Colonic mucosa (tissue), 4 donors: ENCODE data around the gene RAPGEF4. TPM values are rescaled to one million over a fixed set of nuclear protein-coding genes. Genes with fewer than 3 reads are reported as not detected.

Source experiments
- DNase-seq: peaks from one replicate; pipeline ENCODE4 v3.0.0-alpha.2; 2020
- H3K27ac ChIP-seq: fragments of 200-600 bp; one replicate; pipeline ENCODE4 v1.8.0; 2021
- H3K27me3 ChIP-seq: fragments of 200-600 bp; one replicate; pipeline ENCODE4 v1.8.0; 2021
- H3K36me3 ChIP-seq: fragments of 200-600 bp; one replicate; pipeline ENCODE4 v1.8.0; 2021
- H3K4me1 ChIP-seq: fragments of 200-600 bp; one replicate; pipeline ENCODE4 v1.8.0; 2021; ENCODE audit warnings: mild to moderate bottlenecking
- H3K4me3 ChIP-seq: fragments of 200-600 bp; one replicate; pipeline ENCODE4 v1.8.0; 2021
- H3K9ac ChIP-seq, 2 donors: one replicate each; pipeline ENCODE4 v1.7.0; 2013; ENCODE audit warnings: control low read depth in 2 of 2, low read depth in 2 of 2, low read length in 2 of 2
- H3K9me3 ChIP-seq: fragments of 200-600 bp; one replicate; pipeline ENCODE4 v1.8.0; 2021
- CTCF ChIP-seq: fragments of 200-600 bp; IDR thresholded peaks from one replicate; pipeline ENCODE4 v1.8.0; 2022; ENCODE audit warnings: antibody characterized with exemption, mild to moderate bottlenecking
- intact Hi-C: fragments of 100-400 bp; cut with DNase I; formaldehyde crosslinking; loops from one replicate; pipeline ENCODE4 v1.14.1; 2022
- total RNA-seq, 2 donors: library from RNA; stranded (reverse); fragmentation: NEBNext Ultra II Directional in 1 of 2; extraction: Animal tissue kit (Norgen Biotek cat#: 25700) in 1 of 2; gene quantifications; one replicate each; pipeline ENCODE4 v1.2.1, GENCODE V29; 2021
- donor health status: healthy.
- donor health status: DM: no; HTN: no; CAD: no.
- donor health status: DM: no; HTN: no; CAD: no.

The RAPGEF4 gene
- total RNA-seq, 2 donors from 2014 or later, result 1.3 to 1.5 TPM

DNA sequence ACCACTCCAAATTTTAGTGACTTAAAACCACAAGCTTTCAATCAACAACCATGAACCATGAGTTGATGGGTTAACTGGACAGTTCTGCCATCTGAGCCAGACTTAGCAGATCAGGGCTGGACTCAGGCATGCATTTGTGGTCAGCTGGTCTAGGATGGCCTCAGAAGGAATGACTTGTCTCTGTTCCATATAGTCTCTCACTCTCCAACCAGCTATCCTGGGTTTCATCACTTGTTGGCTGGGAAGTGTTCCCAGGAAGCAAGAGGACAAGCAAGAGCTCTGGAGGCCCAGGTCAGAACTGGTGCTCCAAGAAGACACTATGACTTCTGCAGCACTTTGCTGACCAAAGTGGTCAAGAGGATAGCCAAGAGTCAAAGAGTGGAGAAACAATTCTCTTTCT, 322.5 kb downstream of the RAPGEF4 start:
- TF ChIP-seq CTCF, result no peak
- intact Hi-C loops, result no loop called here
- no peaks in the 10 kb centered on the region for H3K36me3 ChIP-seq
- H3K9me3 ChIP-seq, result no peaks in the 10 kb centered on the region
- no peaks in the 10 kb centered on the region for H3K4me1 ChIP-seq
- H3K27me3 ChIP-seq, result no peaks in the 10 kb centered on the region
- H3K4me3 ChIP-seq, result no peak overlapping the region
- no peak overlapping the region for H3K9ac ChIP-seq
- DNase-seq, result no peak
- no peak overlapping the region for H3K27ac ChIP-seq

GRCh38 chr2:173058673-173059072, 323.0 kb downstream of the RAPGEF4 start:
- Histone ChIP-seq H3K27me3 (no peaks in the 10 kb centered on the region), H3K27ac (no peak overlapping the region), H3K36me3 (no peaks in the 10 kb centered on the region), H3K9me3 (no peaks in the 10 kb centered on the region), H3K4me3 (no peak overlapping the region), H3K9ac (no peak overlapping the region), H3K4me1 (no peaks in the 10 kb centered on the region)
- intact Hi-C loops, result no loop called here
- TF ChIP-seq CTCF, result no peak
- no peak for DNase-seq

DNA sequence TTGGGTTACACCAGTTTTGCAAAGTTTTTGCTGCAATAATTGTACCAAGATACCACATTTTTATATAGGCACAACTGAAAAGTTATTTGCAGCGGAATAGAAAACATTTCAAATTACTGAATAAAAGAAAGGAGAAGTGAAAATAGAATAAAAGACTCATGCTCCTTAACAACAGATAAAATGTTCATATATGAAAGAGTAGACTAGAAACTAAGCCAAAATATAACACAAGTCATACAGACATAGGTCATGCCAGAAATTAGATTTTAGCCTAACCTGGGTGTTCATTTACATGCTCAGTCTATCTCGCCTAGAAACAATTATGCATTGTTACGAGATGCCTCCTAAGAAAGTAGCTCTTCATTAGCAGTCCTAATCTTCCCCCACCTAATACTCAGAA, 323.6 kb downstream of the RAPGEF4 start:
- Histone ChIP-seq H3K4me1 (no peaks in the 10 kb centered on the region), H3K9ac (no peak overlapping the region)
- intact Hi-C loops, result no loop called here

DNA sequence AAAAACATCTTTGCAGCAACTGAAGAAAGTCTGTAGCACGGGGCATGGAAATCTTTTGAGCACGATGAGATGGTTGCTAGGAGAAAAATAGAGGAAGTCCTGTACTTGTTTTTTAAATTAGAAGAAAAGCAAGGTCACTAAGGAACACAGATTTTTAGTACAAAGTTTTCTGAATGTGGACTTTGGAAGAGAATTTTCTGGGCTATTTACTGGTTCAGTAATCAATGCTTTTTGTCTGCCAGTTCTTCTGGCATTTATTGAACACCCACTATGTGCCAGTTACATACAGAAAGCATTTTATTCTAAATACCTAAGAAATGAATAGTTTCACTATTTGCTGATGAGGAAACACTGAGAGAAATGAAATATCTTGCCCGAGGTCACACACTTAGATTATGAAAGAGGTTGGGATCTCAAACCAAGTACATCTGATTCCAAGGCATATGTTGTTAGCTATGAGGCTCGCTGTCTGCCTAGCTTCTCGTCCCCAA, 324.4 kb downstream of the RAPGEF4 start:
- intact Hi-C loops, result no loop called here
- H3K4me1 ChIP-seq, result no peaks in the 10 kb centered on the region
- H3K36me3 ChIP-seq, result no peaks in the 10 kb centered on the region
- H3K9ac ChIP-seq, result no peak overlapping the region
- H3K4me3 ChIP-seq, result no peak overlapping the region
- no peak for TF ChIP-seq CTCF
- no peak overlapping the region for H3K27ac ChIP-seq
- no peaks in the 10 kb centered on the region for H3K9me3 ChIP-seq
- no peak for DNase-seq
- H3K27me3 ChIP-seq, result no peaks in the 10 kb centered on the region

More for the DNA sequence above, 323.6 kb downstream of the RAPGEF4 start:
- no peaks in the 10 kb centered on the region for H3K36me3 ChIP-seq
- H3K27me3 ChIP-seq, result no peaks in the 10 kb centered on the region
- H3K4me3 ChIP-seq, result no peak overlapping the region
- H3K27ac ChIP-seq, result no peak overlapping the region
- no peaks in the 10 kb centered on the region for H3K9me3 ChIP-seq
- TF ChIP-seq CTCF, result no peak
- DNase-seq, result no peak

- no peak for TF ChIP-seq CTCF
- Histone ChIP-seq H3K27ac (no peak overlapping the region), H3K4me3 (no peak overlapping the region), H3K9me3 (no peaks in the 10 kb centered on the region), H3K4me1 (no peaks in the 10 kb centered on the region), H3K27me3 (no peaks in the 10 kb centered on the region), H3K9ac (no peak overlapping the region), H3K36me3 (no peaks in the 10 kb centered on the region)
- intact Hi-C loops, result no loop called here
- no peak for DNase-seq
These were observed 327.2 kb downstream of the RAPGEF4 start for GRCh38 chr2:173062801-173063200.
